ENCODE measurements around the gene HPS3. TPM values are rescaled to one million over a fixed set of nuclear protein-coding genes. Genes with fewer than 3 reads are reported as not detected.
"Not testable (repeated sequence)": the region's sequence is repeated elsewhere in the genome, so short reads cannot be mapped to it uniquely, and the experiment has no call there.

The HPS3 gene, protein sequence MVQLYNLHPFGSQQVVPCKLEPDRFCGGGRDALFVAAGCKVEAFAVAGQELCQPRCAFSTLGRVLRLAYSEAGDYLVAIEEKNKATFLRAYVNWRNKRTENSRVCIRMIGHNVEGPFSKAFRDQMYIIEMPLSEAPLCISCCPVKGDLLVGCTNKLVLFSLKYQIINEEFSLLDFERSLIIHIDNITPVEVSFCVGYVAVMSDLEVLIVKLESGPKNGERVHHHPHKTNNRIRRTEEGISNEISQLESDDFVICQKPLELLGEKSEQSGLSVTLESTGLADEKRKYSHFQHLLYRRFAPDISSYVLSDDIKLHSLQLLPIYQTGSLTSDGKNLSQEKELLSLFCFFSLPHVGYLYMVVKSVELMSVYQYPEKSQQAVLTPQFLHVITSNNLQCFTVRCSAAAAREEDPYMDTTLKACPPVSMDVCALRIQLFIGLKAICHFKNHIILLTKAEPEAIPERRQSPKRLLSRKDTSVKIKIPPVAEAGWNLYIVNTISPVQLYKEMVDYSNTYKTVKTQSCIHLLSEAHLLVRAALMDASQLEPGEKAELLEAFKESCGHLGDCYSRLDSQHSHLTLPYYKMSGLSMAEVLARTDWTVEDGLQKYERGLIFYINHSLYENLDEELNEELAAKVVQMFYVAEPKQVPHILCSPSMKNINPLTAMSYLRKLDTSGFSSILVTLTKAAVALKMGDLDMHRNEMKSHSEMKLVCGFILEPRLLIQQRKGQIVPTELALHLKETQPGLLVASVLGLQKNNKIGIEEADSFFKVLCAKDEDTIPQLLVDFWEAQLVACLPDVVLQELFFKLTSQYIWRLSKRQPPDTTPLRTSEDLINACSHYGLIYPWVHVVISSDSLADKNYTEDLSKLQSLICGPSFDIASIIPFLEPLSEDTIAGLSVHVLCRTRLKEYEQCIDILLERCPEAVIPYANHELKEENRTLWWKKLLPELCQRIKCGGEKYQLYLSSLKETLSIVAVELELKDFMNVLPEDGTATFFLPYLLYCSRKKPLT
- 1 to 10 TPM; 7.7 to 9.7 TPM for total RNA-seq
- long read RNA-seq, full-length matches to known transcripts: 10 of 14 reads
- long read RNA-seq, partial matches to known transcripts: 1 of 14 reads
- long read RNA-seq, other reads (novel, unspliced or antisense): 3 of 14 reads

GRCh38 chr3:149129326-149130205, at the start of gene HPS3:
TSS of gene HPS3 (plus strand) at chr3:149129638. CDS start at chr3:149129724, 86 bp downstream.
- ATAC-seq (peak; percentile 99), DNase-seq (peak; percentile 95)
- intact Hi-C loops (cut with DNase I): loop anchor here in 1 of 2 donors (10.0 kb wide), 1 partner anchor 355 kb away; no protein-coding TSS in a partner anchor

DNA sequence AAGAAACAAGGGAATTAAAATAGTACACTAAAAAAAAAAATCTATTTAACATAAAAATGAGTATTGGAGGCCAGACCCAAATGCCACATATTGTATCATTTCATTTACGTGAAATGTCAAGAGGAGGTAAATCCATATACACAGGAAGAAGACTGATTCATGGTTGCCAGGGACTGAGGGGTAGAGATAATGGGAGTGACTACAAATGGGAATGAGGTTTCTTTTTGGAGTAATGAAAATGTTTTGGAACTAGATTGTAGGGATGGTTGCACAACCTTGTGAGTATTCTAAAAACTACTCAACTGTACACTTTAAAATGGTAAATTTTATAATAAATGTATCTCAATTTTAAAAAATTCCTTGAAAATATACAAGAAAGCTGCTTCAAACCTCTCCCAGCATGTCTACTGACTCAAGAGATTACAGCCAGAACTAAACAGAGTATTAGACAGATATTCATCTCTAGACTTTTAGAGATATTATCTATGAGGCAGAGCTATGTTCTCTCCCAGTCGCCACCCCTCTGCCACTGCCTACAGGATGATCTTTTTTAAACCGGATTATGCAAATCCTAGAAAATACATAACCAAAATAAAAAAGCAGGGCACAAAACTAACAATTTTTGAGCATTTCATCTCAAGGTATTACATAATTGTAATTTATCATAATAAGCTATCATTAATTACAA, 49.3 kb upstream of the HPS3 start:
- DNase-seq (no peak), ATAC-seq (no peak)
- intact Hi-C loops (cut with DNase I): no loop called here

DNA sequence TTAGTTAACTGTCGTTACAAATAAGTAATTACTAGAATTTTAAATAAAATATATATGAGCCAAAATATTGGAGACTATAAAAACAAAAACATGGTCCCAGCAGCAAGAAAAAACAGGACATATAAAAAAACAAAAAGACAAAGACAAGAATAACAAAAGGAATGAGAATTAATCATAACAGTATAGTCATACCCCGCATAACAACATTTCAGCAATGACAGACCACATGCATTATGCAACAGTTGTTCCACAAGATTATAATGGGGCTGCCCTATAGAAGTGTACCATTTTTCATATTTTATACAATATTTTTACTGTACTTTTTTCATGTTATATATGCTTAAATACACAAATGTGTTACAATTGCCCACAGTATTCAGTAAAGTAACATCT, 48.7 kb upstream of the HPS3 start:
- DNase-seq (no peak), ATAC-seq (no peak)
- intact Hi-C loops (cut with DNase I): no loop called here

DNA sequence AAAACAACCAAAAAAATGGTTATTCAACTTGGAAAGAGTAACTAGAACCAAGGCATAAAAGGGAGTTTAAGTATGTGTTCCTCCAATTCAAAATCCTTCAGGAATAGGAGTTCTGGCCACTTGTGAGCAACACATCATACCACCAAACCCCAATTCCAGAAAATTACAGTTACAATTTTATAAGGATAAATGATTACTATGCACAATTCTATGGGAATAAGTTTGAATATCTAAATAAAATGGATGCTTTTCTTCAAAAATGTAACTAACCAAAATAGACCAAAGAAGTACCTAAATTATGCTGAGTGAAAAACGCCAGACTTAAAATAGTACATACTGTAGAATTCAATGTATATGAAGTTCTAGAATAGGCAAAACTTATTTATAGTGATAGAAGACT, 47.7 kb upstream of the HPS3 start:
- no peak for DNase-seq
- intact Hi-C loops (cut with DNase I): no loop called here
- no peak for ATAC-seq

- DNase-seq (no peak), ATAC-seq (peak; percentile 17 to 62)
- intact Hi-C loops (cut with DNase I): no loop called here
Measured at GRCh38 chr3:149085828-149086231, 43.6 kb upstream of the HPS3 start.

- peak; percentile 95 for DNase-seq
- intact Hi-C loops (cut with DNase I): no loop called here
- peak; percentile 100 for ATAC-seq
Measured at GRCh38 chr3:149086232-149086988, 43.0 kb upstream of the HPS3 start, which contains the start of gene HLTF. TSS of gene HLTF (minus strand) at chr3:149086533. CDS start at chr3:149086336, 197 bp downstream.

DNA sequence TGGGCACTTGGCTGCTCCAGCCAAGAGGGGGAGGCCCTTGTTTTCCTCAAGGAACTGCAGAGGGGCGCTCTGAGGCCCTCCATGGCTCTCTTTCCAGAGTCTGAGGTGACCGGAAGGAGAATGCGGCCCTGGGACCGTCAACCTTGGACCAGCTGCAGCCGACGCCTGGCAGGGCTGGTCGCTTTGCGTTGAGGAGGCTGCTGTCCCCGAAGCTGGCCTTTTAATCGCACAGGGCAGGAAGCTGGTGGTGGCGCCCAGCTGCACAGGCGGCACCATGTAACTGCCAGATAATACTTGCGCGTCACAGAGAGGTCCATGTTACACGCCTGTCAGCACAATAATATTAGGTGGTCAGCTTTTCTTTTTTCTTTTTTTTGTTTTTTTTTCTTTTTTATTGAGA, 42.2 kb upstream of the HPS3 start:
- no peak for DNase-seq
- ATAC-seq: no peak
- intact Hi-C loops (cut with DNase I): no loop called here

DNA sequence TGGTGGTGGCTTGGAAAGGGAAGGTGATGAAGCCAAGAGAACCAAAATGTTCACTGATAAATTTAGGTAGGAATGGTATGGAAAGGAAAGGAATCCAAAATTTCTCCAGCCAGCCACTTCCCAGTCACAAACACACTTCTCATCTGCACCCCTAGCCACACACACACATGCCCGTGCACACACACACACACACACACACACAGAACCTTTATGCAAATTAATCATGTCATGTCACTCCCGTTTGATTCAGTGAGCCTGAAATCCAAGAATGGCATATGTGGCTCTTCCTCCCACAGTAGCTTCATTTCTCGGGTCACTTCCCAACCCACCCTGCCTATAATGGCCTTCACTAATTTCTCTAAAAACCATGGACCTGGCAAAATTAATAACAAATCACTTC, 40.0 kb upstream of the HPS3 start:
- no peak for DNase-seq
- intact Hi-C loops (cut with DNase I): no loop called here
- no peak for ATAC-seq

GRCh38 chr3:149090461-149090860, 39.0 kb upstream of the HPS3 start:
- DNase-seq: no peak
- intact Hi-C loops (cut with DNase I): no loop called here
- no peak for ATAC-seq

DNA sequence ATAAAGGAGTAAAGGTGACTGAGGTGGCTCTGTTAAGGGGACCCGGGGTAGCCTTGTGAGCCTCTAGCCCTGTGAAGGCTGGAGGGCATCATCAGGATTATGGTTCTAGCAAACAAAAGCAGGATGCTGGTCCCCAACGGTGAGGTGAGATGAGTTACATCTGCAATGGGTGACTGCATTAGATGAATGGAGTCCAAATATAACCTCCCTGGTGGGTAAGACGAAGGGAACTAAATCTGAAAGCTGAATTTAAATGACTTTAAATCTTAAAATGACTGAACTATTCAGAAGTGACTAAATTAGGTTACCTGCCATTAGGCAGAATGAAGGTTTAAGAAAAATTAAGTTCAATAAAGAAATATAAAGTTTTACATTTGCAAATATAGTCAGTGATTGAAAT, 38.5 kb upstream of the HPS3 start:
- intact Hi-C loops (cut with DNase I): no loop called here
- no peak for DNase-seq
- ATAC-seq: no peak

DNA sequence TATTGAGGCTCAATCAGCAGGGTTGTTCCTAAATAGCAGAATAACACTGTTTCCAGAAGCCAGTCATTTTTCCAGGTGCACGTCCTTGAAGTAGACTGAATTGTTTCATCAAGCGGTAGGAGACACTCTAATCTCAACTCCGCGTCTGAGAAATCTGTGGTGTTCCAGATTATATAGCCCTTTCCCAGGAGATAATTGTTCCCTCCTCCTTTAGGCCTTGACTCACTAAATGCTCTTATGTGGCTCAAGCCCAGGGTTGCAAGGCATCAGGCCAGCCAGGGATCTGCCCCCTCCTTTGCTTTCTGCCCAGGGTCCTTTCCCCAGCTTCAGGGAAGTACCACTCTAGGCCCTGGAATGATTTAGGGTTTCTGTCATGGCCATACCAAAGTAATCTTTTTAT, 37.5 kb upstream of the HPS3 start:
- no peak for DNase-seq
- intact Hi-C loops (cut with DNase I): no loop called here
- no peak for ATAC-seq

GRCh38 chr3:149095487-149095886, 34.0 kb upstream of the HPS3 start:
- DNase-seq: no peak
- intact Hi-C loops (cut with DNase I): no loop called here
- no peak for ATAC-seq

- DNase-seq; ATAC-seq; intact Hi-C loops (cut with DNase I): not testable (repeated sequence)
Measured at GRCh38 chr3:149097987-149098386, 31.5 kb upstream of the HPS3 start.

GRCh38 chr3:149101154-149101553, 28.3 kb upstream of the HPS3 start:
- ATAC-seq: no peak
- intact Hi-C loops (cut with DNase I): no loop called here

DNA sequence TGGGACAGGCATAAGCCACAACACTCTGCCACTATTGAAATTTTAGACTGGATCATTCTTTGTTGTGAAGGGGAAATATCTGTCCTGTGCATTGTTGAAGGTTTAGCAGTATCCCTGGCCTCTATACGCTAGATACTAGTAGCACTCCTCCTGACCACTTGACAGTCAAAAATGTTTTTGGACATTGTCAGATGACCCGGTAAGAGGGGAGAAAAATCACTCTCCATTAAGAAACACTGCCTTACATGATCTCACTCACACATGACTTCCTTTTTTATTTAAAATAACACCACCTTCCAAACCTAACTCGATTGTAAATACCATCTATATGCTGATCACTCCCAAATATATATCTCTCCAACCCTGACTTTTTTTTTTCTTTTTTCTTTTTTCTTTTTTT, 27.8 kb upstream of the HPS3 start:
- ATAC-seq (no peak), DNase-seq (no peak)
- intact Hi-C loops (cut with DNase I): no loop called here

More at GRCh38 chr3:149101154-149101553, 28.3 kb upstream of the HPS3 start:
- no peak for DNase-seq

DNA sequence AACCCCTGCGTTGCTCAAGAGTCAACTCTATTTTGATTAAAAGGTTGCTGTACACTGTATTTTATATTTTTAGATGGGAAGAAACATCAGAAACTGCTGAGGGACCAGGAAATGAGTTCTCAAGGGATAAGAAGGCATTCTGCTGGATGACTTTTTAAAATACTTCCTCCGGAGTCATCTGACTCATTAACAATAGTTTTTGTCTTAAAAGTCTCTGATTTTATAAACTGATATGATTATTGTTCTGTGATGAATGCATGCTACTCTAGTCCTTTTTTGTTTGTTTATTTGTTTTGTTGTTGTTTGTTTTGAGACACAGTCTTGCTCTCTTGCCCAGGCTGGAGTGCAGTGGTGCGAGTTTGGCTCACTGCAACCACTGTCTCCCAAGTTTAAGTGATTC, 25.0 kb upstream of the HPS3 start:
- ATAC-seq (no peak), DNase-seq (no peak)
- intact Hi-C loops (cut with DNase I): no loop called here

DNA sequence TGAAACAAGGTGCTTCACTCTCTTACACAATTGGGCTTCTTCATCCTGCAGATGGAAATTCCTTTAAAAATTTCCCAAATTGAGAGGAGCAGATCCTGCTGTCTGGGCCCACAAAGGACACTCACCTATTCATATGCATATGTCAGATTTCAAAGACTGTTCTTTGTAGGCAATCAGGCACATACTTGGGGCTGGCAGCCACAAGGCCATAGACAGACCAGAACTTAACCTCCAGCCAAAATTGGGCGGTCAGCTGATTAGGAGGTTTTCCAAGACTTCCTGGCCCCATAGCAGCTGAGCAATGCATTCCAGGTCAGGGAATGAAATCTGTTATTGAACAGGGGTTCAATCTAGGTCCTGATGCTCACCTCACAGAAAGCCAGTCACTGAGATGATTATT, 15.0 kb upstream of the HPS3 start:
- ATAC-seq: peak in 1 of 2 donors; percentile 55
- no peak for DNase-seq
- intact Hi-C loops (cut with DNase I): loop anchor here in 1 of 2 donors (10.0 kb wide), 1 partner anchor 160 kb away; no protein-coding TSS in a partner anchor

Measured in left cardiac atrium (tissue), 4 donors.